Left ventricle myocardium superior (tissue), 1 donor: ENCODE measurements around the gene TAS2R10. TPM values are rescaled to one million over a fixed set of nuclear protein-coding genes. Genes with fewer than 3 reads are reported as not detected.
"Not testable (repeated sequence)": the region's sequence is repeated elsewhere in the genome, so short reads cannot be mapped to it uniquely, and the experiment has no call there.

Experiments used
- ATAC-seq: fragments of 200-7000 bp; cut with Tn5 transposase; one replicate; pipeline ENCODE4 v1.9.1; 2020; ENCODE audit warnings: mild to moderate bottlenecking, moderate library complexity
- DNase-seq: peaks from one replicate; pipeline ENCODE4 v3.0.0-alpha.2; 2020
- intact Hi-C: fragments of 100-400 bp; cut with micrococcal nuclease; formaldehyde crosslinking; loops from one replicate; pipeline ENCODE4 v1.11.0; 2022
- total RNA-seq: library from RNA; stranded (reverse); fragmentation: NEBNext Ultra II Directional; extraction: Animal tissue kit (Norgen Biotek cat#: 25700); gene quantifications from one replicate; pipeline ENCODE4 v1.2.1, GENCODE V29; 2021
- donor health status: DM: no; HTN: yes; CAD: no; lungs with severe emphysema.

The TAS2R10 gene
- total RNA-seq, 1 donor from 2014 or later, result not detected

DNA sequence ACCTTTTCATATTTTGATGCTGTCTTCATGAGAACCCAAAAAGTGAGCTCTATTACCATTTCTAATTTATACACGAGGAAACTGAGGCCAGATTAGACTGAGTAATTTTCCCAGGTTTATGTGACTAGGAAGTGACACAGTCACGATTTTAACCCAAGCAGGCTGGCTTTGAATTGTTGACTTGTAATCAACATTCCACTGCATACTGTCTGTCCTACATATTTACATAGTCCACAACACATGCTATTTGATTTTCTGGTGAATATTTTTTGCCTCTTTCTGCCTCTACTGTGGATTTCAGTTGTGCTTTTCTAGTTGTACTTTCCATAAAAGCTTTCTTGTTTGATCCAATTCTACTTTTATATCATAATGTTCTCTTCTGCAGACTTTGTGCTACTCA is 31.9 kb downstream of the TAS2R10 start:
- intact Hi-C loops, result no loop called here
- DNase-seq, result no peak
- no peak for ATAC-seq

- intact Hi-C loops, DNase-seq, ATAC-seq: not testable (repeated sequence)
These were observed 34.4 kb downstream of the TAS2R10 start for GRCh38 chr12:10791769-10792168.

- DNase-seq (no peak), ATAC-seq (no peak)
- intact Hi-C loops, result no loop called here
These were observed 42.9 kb downstream of the TAS2R10 start for GRCh38 chr12:10783252-10783651.

DNA sequence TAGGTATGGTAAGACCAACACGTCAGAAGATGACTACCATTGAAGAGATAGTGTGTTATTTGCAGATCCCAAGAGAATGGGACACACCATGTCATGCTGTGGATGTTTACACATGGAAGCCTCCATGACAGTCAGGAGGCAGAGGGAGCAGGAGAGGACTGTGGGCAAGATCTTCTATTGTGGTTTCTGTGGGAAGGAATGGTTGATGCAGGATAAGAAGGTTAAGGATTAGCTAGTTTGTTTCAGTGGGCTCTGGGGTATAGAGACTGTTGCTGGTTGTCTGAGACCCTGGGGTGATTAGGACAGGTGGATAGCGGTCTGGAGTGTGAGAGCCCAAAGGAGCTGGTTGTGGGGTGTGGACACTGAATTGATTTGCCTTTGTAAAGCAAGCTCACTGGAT is 47.1 kb downstream of the TAS2R10 start:
- no peak for DNase-seq
- no peak for ATAC-seq
- intact Hi-C loops, result no loop called here

Other genes starting within 250 kb of the TAS2R10 start
- gene MAGOHB, start 212.7 kb downstream of the TAS2R10 start, total RNA-seq, result 11.5 TPM
- gene STYK1, start 152.3 kb downstream of the TAS2R10 start, total RNA-seq, result not detected
- 773 TPM for gene YBX3, start 103.0 kb downstream of the TAS2R10 start, total RNA-seq
- not detected for gene TAS2R7, start 23.7 kb downstream of the TAS2R10 start, total RNA-seq
- not detected for gene TAS2R8, start 19.1 kb downstream of the TAS2R10 start, total RNA-seq
- not detected for gene TAS2R9, start 16.2 kb downstream of the TAS2R10 start, total RNA-seq
- 0.94 TPM for gene PRR4, start 23.1 kb upstream of the TAS2R10 start, total RNA-seq
- 3.8 TPM for gene PRH1, start 57.9 kb upstream of the TAS2R10 start, total RNA-seq
- 0.30 TPM for gene TAS2R13, start 83.2 kb upstream of the TAS2R10 start, total RNA-seq
- not detected for gene PRH2, start 102.9 kb upstream of the TAS2R10 start, total RNA-seq
- gene TAS2R14, start 112.9 kb upstream of the TAS2R10 start, total RNA-seq, result 0.45 TPM
- 0.25 TPM for gene TAS2R50, start 160.6 kb upstream of the TAS2R10 start, total RNA-seq
- 0.42 TPM for gene TAS2R20, start 171.9 kb upstream of the TAS2R10 start, total RNA-seq
- gene TAS2R19, start 196.3 kb upstream of the TAS2R10 start, total RNA-seq, result 0.77 TPM
- 0.67 TPM for gene TAS2R31, start 205.0 kb upstream of the TAS2R10 start, total RNA-seq
- 0.27 TPM for gene TAS2R46, start 235.9 kb upstream of the TAS2R10 start, total RNA-seq